22Rv1 (cell line): ENCODE measurements around the gene ZMYND10.

Experiments
- ZFX ChIP-seq: fragments of 450-650 bp; IDR thresholded peaks from 2 replicates; pipeline ENCODE4 v1.6.1; 2017; ENCODE audit warnings: antibody characterized with exemption, borderline replicate concordance
- TF ChIP-seq, protein P1 (sequence below): fragments of 450-650 bp; IDR thresholded peaks from 2 replicates; pipeline ENCODE4 v1.5.1; 2017; ENCODE audit warnings: mild to moderate bottlenecking

DNA sequence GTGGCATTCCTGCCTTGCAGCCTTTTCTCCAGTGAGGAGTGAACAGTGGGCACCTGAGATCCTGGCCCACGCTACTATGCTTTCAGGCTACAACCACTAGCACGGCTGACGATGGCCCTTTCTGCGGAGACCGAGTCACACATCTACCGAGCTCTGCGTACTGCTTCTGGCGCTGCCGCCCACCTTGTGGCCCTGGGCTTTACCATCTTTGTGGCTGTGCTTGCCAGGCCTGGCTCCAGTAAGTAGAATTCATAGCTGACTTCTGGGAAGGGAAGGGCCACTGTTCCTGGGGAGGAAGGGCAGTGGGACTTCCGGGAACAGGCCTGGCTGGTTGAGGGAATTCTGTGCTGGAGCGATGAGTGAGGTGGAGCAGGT, 5.8 kb upstream of the ZMYND10 start:
- TF ChIP-seq, protein P1, sequence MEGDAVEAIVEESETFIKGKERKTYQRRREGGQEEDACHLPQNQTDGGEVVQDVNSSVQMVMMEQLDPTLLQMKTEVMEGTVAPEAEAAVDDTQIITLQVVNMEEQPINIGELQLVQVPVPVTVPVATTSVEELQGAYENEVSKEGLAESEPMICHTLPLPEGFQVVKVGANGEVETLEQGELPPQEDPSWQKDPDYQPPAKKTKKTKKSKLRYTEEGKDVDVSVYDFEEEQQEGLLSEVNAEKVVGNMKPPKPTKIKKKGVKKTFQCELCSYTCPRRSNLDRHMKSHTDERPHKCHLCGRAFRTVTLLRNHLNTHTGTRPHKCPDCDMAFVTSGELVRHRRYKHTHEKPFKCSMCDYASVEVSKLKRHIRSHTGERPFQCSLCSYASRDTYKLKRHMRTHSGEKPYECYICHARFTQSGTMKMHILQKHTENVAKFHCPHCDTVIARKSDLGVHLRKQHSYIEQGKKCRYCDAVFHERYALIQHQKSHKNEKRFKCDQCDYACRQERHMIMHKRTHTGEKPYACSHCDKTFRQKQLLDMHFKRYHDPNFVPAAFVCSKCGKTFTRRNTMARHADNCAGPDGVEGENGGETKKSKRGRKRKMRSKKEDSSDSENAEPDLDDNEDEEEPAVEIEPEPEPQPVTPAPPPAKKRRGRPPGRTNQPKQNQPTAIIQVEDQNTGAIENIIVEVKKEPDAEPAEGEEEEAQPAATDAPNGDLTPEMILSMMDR: no peak
- TF ChIP-seq ZFX: no peak
